HL-60 (cell line): ENCODE results near the gene SLC38A9.

Source experiments
- CTCF ChIP-seq: IDR thresholded peaks from one replicate; pipeline ENCODE4 v1.5.1; 2011; ENCODE audit warnings: low read length, control low read depth, inconsistent platforms; ENCODE audit not compliant: insufficient read depth
- POLR2AphosphoS5 ChIP-seq: IDR thresholded peaks from 2 replicates; pipeline ENCODE4 v1.6.1; 2012; ENCODE audit warnings: low read depth
- REST ChIP-seq: IDR thresholded peaks from 2 replicates; pipeline ENCODE4 v1.6.1; 2012; ENCODE audit warnings: low read depth; ENCODE audit not compliant: insufficient replicate concordance

GRCh38 chr5:55706230-55706629 is 5.9 kb downstream of the SLC38A9 start:
- TF ChIP-seq CTCF (no peak), POLR2AphosphoS5 (no peak), REST (no peak)
